ENCODE measurements around the gene FAM234B. TPM values are rescaled to one million over a fixed set of nuclear protein-coding genes. Genes with fewer than 3 reads are reported as not detected.
A peak's percentile ranks its signal among the peaks of the same experiment; 100 is the strongest.

Gene FAM234B
- total RNA-seq, 4 donors from 2014 or later, result 1.2 to 6.7 (median 5.0) TPM

GRCh38 chr12:13085968-13086686, 41.9 kb downstream of the FAM234B start:
- intact Hi-C loops (cut with DNase I), result no loop called here
- H3K27me3 ChIP-seq, result no peaks in the 10 kb centered on the region
- no peaks in the 10 kb centered on the region for H3K4me1 ChIP-seq
- peaks cover 0 to 15% (median 10%) of the 10 kb centered on the region in 4 donors for H3K36me3 ChIP-seq
- H3K4me3 ChIP-seq, result no peak overlapping the region
- WGBS, result 84% methylated on average over 7 of the region's 7 CpGs
- H3K9me3 ChIP-seq, result no peaks in the 10 kb centered on the region
- TF ChIP-seq POLR2A (IDR thresholded peaks at IDR 0.05; ENCODE audit: low read depth) (no peak), CTCF (IDR thresholded peaks at IDR 0.05) (no peak), EP300 (IDR thresholded peaks at IDR 0.05) (no peak)
- H3K27ac ChIP-seq (replicated peaks in 1 of 4), result no peak overlapping the region
- DNase-seq (ENCODE audit: extremely low spot score), result peak; percentile 60

- H3K9me3 ChIP-seq, result no peaks in the 10 kb centered on the region
- peak; percentile 70 for DNase-seq (ENCODE audit: extremely low spot score)
- peaks cover 0 to 9% (median 7%) of the 10 kb centered on the region in 4 donors for H3K36me3 ChIP-seq
- TF ChIP-seq CTCF (IDR thresholded peaks at IDR 0.05) (no peak), POLR2A (IDR thresholded peaks at IDR 0.05; ENCODE audit: low read depth) (no peak), POLR2AphosphoS5 (IDR thresholded peaks at IDR 0.05) (no peak), EP300 (IDR thresholded peaks at IDR 0.05) (no peak)
- H3K4me1 ChIP-seq, result no peaks in the 10 kb centered on the region
- H3K27me3 ChIP-seq, result no peaks in the 10 kb centered on the region
- no peak overlapping the region for H3K27ac ChIP-seq (replicated peaks in 1 of 4)
- intact Hi-C loops (cut with DNase I), result no loop called here
- no peak overlapping the region for H3K4me3 ChIP-seq
- WGBS, result 70% methylated on average over 5 of the region's 5 CpGs
These were observed 43.6 kb downstream of the FAM234B start for GRCh38 chr12:13087766-13088165.

- Histone ChIP-seq H3K27ac (replicated peaks in 1 of 4) (no peak overlapping the region), H3K36me3 (peaks cover 0 to 9% (median 4%) of the 10 kb centered on the region in 4 donors), H3K4me3 (no peak overlapping the region), H3K4me1 (peaks cover 0 to 4% (median 4%) of the 10 kb centered on the region in 4 donors), H3K9me3 (no peaks in the 10 kb centered on the region), H3K27me3 (no peaks in the 10 kb centered on the region)
- TF ChIP-seq POLR2A (IDR thresholded peaks at IDR 0.05; ENCODE audit: low read depth) (no peak), POLR2AphosphoS5 (IDR thresholded peaks at IDR 0.05) (no peak), EP300 (IDR thresholded peaks at IDR 0.05) (no peak), CTCF (IDR thresholded peaks at IDR 0.05) (no peak)
- 74% methylated on average over 4 of the region's 4 CpGs for WGBS
- peak; percentile 55 for DNase-seq (ENCODE audit: extremely low spot score)
- intact Hi-C loops (cut with DNase I), result no loop called here
These were observed 44.3 kb downstream of the FAM234B start for GRCh38 chr12:13088496-13088895.

- no peak overlapping the region for H3K27ac ChIP-seq (replicated peaks in 1 of 4)
- H3K36me3 ChIP-seq, result peaks cover 0 to 5% (median under 1%) of the 10 kb centered on the region in 4 donors
- TF ChIP-seq EP300 (IDR thresholded peaks at IDR 0.05), result no peak
- no peak for TF ChIP-seq POLR2AphosphoS5 (IDR thresholded peaks at IDR 0.05)
- no peaks in the 10 kb centered on the region for H3K9me3 ChIP-seq
- intact Hi-C loops (cut with DNase I), result loop anchor here (10.0 kb wide), 1 partner anchor 175 kb away; no protein-coding TSS in a partner anchor
- peaks cover 4 to 15% (median 14%) of the 10 kb centered on the region in 4 donors for H3K4me1 ChIP-seq
- 86% methylated on average over 3 of the region's 4 CpGs for WGBS
- H3K27me3 ChIP-seq, result no peaks in the 10 kb centered on the region
- no peak overlapping the region for H3K4me3 ChIP-seq
- no peak for DNase-seq (ENCODE audit: extremely low spot score)
These were observed 45.9 kb downstream of the FAM234B start for GRCh38 chr12:13090054-13090453.

GRCh38 chr12:13091832-13092231, 47.7 kb downstream of the FAM234B start:
- TF ChIP-seq POLR2AphosphoS5 (IDR thresholded peaks at IDR 0.05) (no peak), POLR2A (IDR thresholded peaks at IDR 0.05; ENCODE audit: low read depth) (no peak), EP300 (IDR thresholded peaks at IDR 0.05) (no peak), CTCF (IDR thresholded peaks at IDR 0.05) (no peak)
- H3K4me3 ChIP-seq, result no peak overlapping the region
- peaks cover 4 to 17% (median 15%) of the 10 kb centered on the region in 4 donors for H3K4me1 ChIP-seq
- intact Hi-C loops (cut with DNase I), result loop anchor here (10.0 kb wide), 1 partner anchor 177 kb away; no protein-coding TSS in a partner anchor
- H3K9me3 ChIP-seq, result no peaks in the 10 kb centered on the region
- peak; percentile 70 for DNase-seq (ENCODE audit: extremely low spot score)
- 96% methylated on average over 6 of the region's 6 CpGs for WGBS
- H3K27ac ChIP-seq (replicated peaks in 1 of 4), result no peak overlapping the region
- H3K27me3 ChIP-seq, result no peaks in the 10 kb centered on the region
- H3K36me3 ChIP-seq, result no peaks in the 10 kb centered on the region

Measured in esophagus muscularis mucosa (tissue), 4 donors.